Keratinocyte (primary cell): ENCODE measurements around the gene EIF4E2. TPM values are rescaled to one million over a fixed set of nuclear protein-coding genes. Genes with fewer than 3 reads are reported as not detected.

Source experiments
- DNase-seq: peaks from one replicate; pipeline ENCODE4 v3.0.0-alpha.2; 2011; ENCODE audit warnings: low read depth, missing footprints, low spot score
- FAIRE-seq: peaks from 2 replicates; lab custom pipeline; 2011; peaks lifted over from hg19 to GRCh38; lab: Jason Lieb, UNC
- H2AFZ ChIP-seq: 2 replicates; pipeline ENCODE4 v1.6.0; 2012; ENCODE audit warnings: low read length, control low read depth, inconsistent platforms; ENCODE audit not compliant: control insufficient read depth
- H3K27ac ChIP-seq: 2 replicates; pipeline ENCODE4 v1.5.1; 2011; ENCODE audit warnings: low read length; ENCODE audit not compliant: control insufficient read depth, insufficient read depth
- H3K27me3 ChIP-seq: 3 replicates; pipeline ENCODE4 v1.6.0; 2011; ENCODE audit warnings: low read length; ENCODE audit not compliant: control insufficient read depth, insufficient read depth; ENCODE audit errors: extremely low read depth
- H3K36me3 ChIP-seq, 2 experiments: 2 replicates in 1 of 2; 3 replicates in 1 of 2; pipeline ENCODE4 v1.5.1; 2011; ENCODE audit warnings: low read length in 2 of 2, mild to moderate bottlenecking in 1 of 2; ENCODE audit not compliant: control insufficient read depth in 2 of 2, insufficient read depth in 2 of 2; ENCODE audit errors: extremely low read depth in 1 of 2
- H3K4me1 ChIP-seq: 3 replicates; pipeline ENCODE4 v1.5.1; 2011; ENCODE audit warnings: low read length; ENCODE audit not compliant: control insufficient read depth, insufficient read depth; ENCODE audit errors: extremely low read depth
- H3K4me2 ChIP-seq: 3 replicates; pipeline ENCODE4 v1.6.0; 2011; ENCODE audit warnings: low read depth, low read length; ENCODE audit not compliant: control insufficient read depth, insufficient read depth; ENCODE audit errors: extremely low read depth
- H3K4me3 ChIP-seq, 3 experiments: fragments of 200-600 bp in 1 of 3; sonication (generic) in 1 of 3; 2 replicates in 2 of 3; 3 replicates in 1 of 3; pipeline ENCODE4 v1.5.1; 2011 to 2016; ENCODE audit warnings: low read length in 3 of 3, mild to moderate bottlenecking in 3 of 3, control low read depth in 2 of 3, inconsistent platforms in 1 of 3, low read depth in 1 of 3, mixed read lengths in 1 of 3, mixed run types in 1 of 3, moderate library complexity in 1 of 3; ENCODE audit not compliant: control insufficient read depth in 2 of 3, insufficient read depth in 2 of 3; ENCODE audit errors: extremely low read depth in 1 of 3
- H3K79me2 ChIP-seq: 2 replicates; pipeline ENCODE4 v1.6.0; 2012; ENCODE audit warnings: low read length; ENCODE audit not compliant: control insufficient read depth, insufficient read depth
- H3K9ac ChIP-seq: 3 replicates; pipeline ENCODE4 v1.6.0; 2011; ENCODE audit warnings: low read length; ENCODE audit not compliant: control insufficient read depth, insufficient read depth; ENCODE audit errors: extremely low read depth
- H3K9me1 ChIP-seq: 3 replicates; pipeline ENCODE4 v1.6.0; 2011; ENCODE audit warnings: low read length; ENCODE audit not compliant: control insufficient read depth, insufficient read depth; ENCODE audit errors: extremely low read depth
- H3K9me3 ChIP-seq: 2 replicates; pipeline ENCODE4 v1.5.1; 2012; ENCODE audit warnings: low read depth, low read length; ENCODE audit not compliant: control insufficient read depth
- H4K20me1 ChIP-seq: 3 replicates; pipeline ENCODE4 v1.6.0; 2011; ENCODE audit warnings: low read length; ENCODE audit not compliant: control insufficient read depth, insufficient read depth; ENCODE audit errors: extremely low read depth
- CTCF ChIP-seq, 3 experiments: IDR thresholded peaks in 1 of 3; conservative IDR thresholded peaks in 1 of 3; optimal IDR thresholded peaks in 1 of 3; 2 replicates in 2 of 3; 3 replicates in 1 of 3; pipeline versions ENCODE3 to v1.5.1; 2011; ENCODE audit warnings: low read length in 3 of 3, mild to moderate bottlenecking in 3 of 3, moderate library complexity in 2 of 3, control low read depth in 1 of 3, inconsistent platforms in 1 of 3; ENCODE audit not compliant: insufficient read depth in 2 of 3; ENCODE audit errors: extremely low read depth in 1 of 3
- EZH2 ChIP-seq: IDR thresholded peaks from one replicate; pipeline ENCODE4 v1.6.1; 2012; ENCODE audit warnings: inconsistent platforms, mild to moderate bottlenecking, low read length, moderate library complexity
- dilution Hi-C: fragments of 300-500 bp; cut with MboI; formaldehyde crosslinking; loops from one replicate; pipeline ENCODE4 v1.7.0; 2020; ENCODE audit warnings: low sequenced_read_pairs; ENCODE audit not compliant: extremely low pct_ligation_motif_present
- polyA plus RNA-seq, 5 experiments: library from polyadenylated mRNA; depleted of rRNA in 3 of 5; stranded (reverse) in 3 of 5; stranded (forward) in 1 of 5; unstranded in 1 of 5; fragments of >200 nt; gene quantifications; 1 replicate in 1 of 5; 2 replicates in 3 of 5; 3 replicates in 1 of 5; pipeline versions ENCODE4 v1.2.1 to v1.2.3, GENCODE V29; 2011 to 2012; ENCODE audit warnings: missing spikeins in 2 of 5, low read depth in 1 of 5, low replicate concordance in 1 of 5

EIF4E2 gene
- polyA plus RNA-seq, 1 donor (not counting 4 experiments of a cell fraction or from before 2014, with no cell fraction given) = 79.2 TPM

- Histone ChIP-seq H3K9ac (no peak overlapping the region), H3K4me3 (no peak overlapping the region), H3K9me3 (no peaks in the 10 kb centered on the region), H3K36me3 (no peaks in the 10 kb centered on the region), H3K4me1 (no peaks in the 10 kb centered on the region), H2AFZ (no peak overlapping the region), H3K27me3 (peaks cover 49% of the 10 kb centered on the region), H3K9me1 (no peaks in the 10 kb centered on the region), H3K4me2 (no peak overlapping the region), H4K20me1 (no peaks in the 10 kb centered on the region), H3K79me2 (no peaks in the 10 kb centered on the region), H3K27ac (no peak overlapping the region)
- dilution Hi-C loops = no loop called here
- FAIRE-seq (no peak), DNase-seq (no peak)
- TF ChIP-seq EZH2 (peak; percentile 71), CTCF (optimal IDR thresholded peaks at IDR 0.05 in 1 of 3, IDR thresholded peaks at IDR 0.05 in 1 of 3, conservative IDR thresholded peaks at IDR 0.05 in 1 of 3; ENCODE audit: extremely low read depth in 1 of 3, insufficient read depth in 2 of 3, low read length in 3 of 3) (no peak)
Measured at GRCh38 chr2:232522623-232523401, 27.7 kb upstream of the EIF4E2 start.

GRCh38 chr2:232523402-232523681 lies 27.1 kb upstream of the EIF4E2 start:
- dilution Hi-C loops = no loop called here
- Histone ChIP-seq H3K27ac (no peak overlapping the region), H3K9me3 (no peaks in the 10 kb centered on the region), H3K4me3 (no peak overlapping the region), H3K36me3 (no peaks in the 10 kb centered on the region), H3K79me2 (no peaks in the 10 kb centered on the region), H3K27me3 (peaks cover 49% of the 10 kb centered on the region), H2AFZ (no peak overlapping the region), H3K4me1 (no peaks in the 10 kb centered on the region), H3K4me2 (no peak overlapping the region), H3K9ac (no peak overlapping the region), H4K20me1 (no peaks in the 10 kb centered on the region), H3K9me1 (no peaks in the 10 kb centered on the region)
- FAIRE-seq (no peak), DNase-seq (no peak)
- TF ChIP-seq CTCF (optimal IDR thresholded peaks at IDR 0.05 in 1 of 3, IDR thresholded peaks at IDR 0.05 in 1 of 3, conservative IDR thresholded peaks at IDR 0.05 in 1 of 3; ENCODE audit: extremely low read depth in 1 of 3, insufficient read depth in 2 of 3, low read length in 3 of 3) (no peak), EZH2 (peak; percentile 42)
